H9 (cell line): ENCODE results near the gene PHLDA3. TPM values are rescaled to one million over a fixed set of nuclear protein-coding genes. Genes with fewer than 3 reads are reported as not detected.

Experiments used
- DNase-seq: peaks from one replicate; pipeline ENCODE4 v3.0.0-alpha.2; 2017
- H2AFZ ChIP-seq: one replicate; pipeline ENCODE4 v1.6.1; 2013; ENCODE audit warnings: mild to moderate bottlenecking, low read length, control low read depth, moderate library complexity
- H2AK5ac ChIP-seq: 2 replicates; pipeline ENCODE4 v1.6.1; 2013; ENCODE audit warnings: low read length, control low read depth, mixed read lengths; ENCODE audit not compliant: insufficient read length
- H2BK120ac ChIP-seq: one replicate; pipeline ENCODE4 v1.6.1; 2013; ENCODE audit warnings: low read depth, mild to moderate bottlenecking, low read length, control low read depth, inconsistent platforms; ENCODE audit not compliant: poor library complexity, severe bottlenecking
- H2BK12ac ChIP-seq: 2 replicates; pipeline ENCODE4 v1.6.1; 2013; ENCODE audit warnings: low read length, control low read depth, mixed read lengths, low read depth; ENCODE audit not compliant: insufficient read length
- H2BK15ac ChIP-seq: 2 replicates; pipeline ENCODE4 v1.6.1; 2013; ENCODE audit warnings: low read depth, low read length, control low read depth
- H2BK20ac ChIP-seq: one replicate; pipeline ENCODE4 v1.6.1; 2013; ENCODE audit warnings: low read depth, mild to moderate bottlenecking, low read length, control low read depth, inconsistent platforms; ENCODE audit not compliant: poor library complexity, severe bottlenecking
- H2BK5ac ChIP-seq: 2 replicates; pipeline ENCODE4 v1.6.1; 2013; ENCODE audit warnings: low read length, control low read depth, mixed read lengths; ENCODE audit not compliant: insufficient read length
- H3K14ac ChIP-seq: 2 replicates; pipeline ENCODE4 v1.6.1; 2013; ENCODE audit warnings: low read length, control low read depth; ENCODE audit not compliant: insufficient read depth
- H3K18ac ChIP-seq: 2 replicates; pipeline ENCODE4 v1.6.1; 2013; ENCODE audit warnings: low read depth, mild to moderate bottlenecking, mixed read lengths, low read length, control low read depth; ENCODE audit not compliant: insufficient read length
- H3K23ac ChIP-seq: 2 replicates; pipeline ENCODE4 v1.6.1; 2013; ENCODE audit warnings: low read length, control low read depth, mixed read lengths, low read depth; ENCODE audit not compliant: insufficient read length
- H3K23me2 ChIP-seq: 2 replicates; pipeline ENCODE4 v1.6.1; 2013; ENCODE audit warnings: low read depth, mild to moderate bottlenecking, mixed read lengths, low read length, control low read depth; ENCODE audit not compliant: insufficient read length, poor library complexity, severe bottlenecking
- H3K27ac ChIP-seq: 2 replicates; pipeline ENCODE4 v1.5.1; 2013; ENCODE audit warnings: low read length, control low read depth, mixed read lengths, low read depth; ENCODE audit not compliant: insufficient read length
- H3K27me3 ChIP-seq: 2 replicates; pipeline ENCODE4 v1.6.1; 2013; ENCODE audit warnings: low read length, control low read depth, inconsistent platforms; ENCODE audit not compliant: insufficient read depth
- H3K4ac ChIP-seq: 2 replicates; pipeline ENCODE4 v1.6.1; 2013; ENCODE audit warnings: low read depth, mild to moderate bottlenecking, control low read depth, inconsistent platforms, low read length, moderate library complexity
- H3K4me1 ChIP-seq: 2 replicates; pipeline ENCODE4 v1.6.1; 2013; ENCODE audit warnings: low read length, control low read depth, inconsistent platforms; ENCODE audit not compliant: insufficient read depth
- H3K4me2 ChIP-seq: 2 replicates; pipeline ENCODE4 v1.6.1; 2013; ENCODE audit warnings: low read length, control low read depth, mixed read lengths; ENCODE audit not compliant: insufficient read length, insufficient read depth
- H3K56ac ChIP-seq: 2 replicates; pipeline ENCODE4 v1.6.1; 2013; ENCODE audit warnings: low read depth, mild to moderate bottlenecking, mixed read lengths, low read length, control low read depth; ENCODE audit not compliant: insufficient read length
- H3K79me1 ChIP-seq: 2 replicates; pipeline ENCODE4 v1.6.1; 2013; ENCODE audit warnings: low read depth, mild to moderate bottlenecking, moderate library complexity, low read length, control low read depth, inconsistent platforms; ENCODE audit not compliant: insufficient read depth, poor library complexity, severe bottlenecking
- H3K79me2 ChIP-seq: 2 replicates; pipeline ENCODE4 v1.6.1; 2013; ENCODE audit warnings: low read length, control low read depth, inconsistent platforms; ENCODE audit not compliant: insufficient read depth
- H3K9ac ChIP-seq: 2 replicates; pipeline ENCODE4 v1.6.1; 2013; ENCODE audit warnings: low read length, control low read depth, mixed read lengths; ENCODE audit not compliant: insufficient read length; ENCODE audit errors: extremely low read depth
- H3K9me3 ChIP-seq: one replicate; pipeline ENCODE4 v1.6.1; 2013; ENCODE audit warnings: low read depth, low read length, inconsistent platforms; ENCODE audit not compliant: control insufficient read depth
- H3T11ph ChIP-seq: one replicate; pipeline ENCODE4 v1.6.1; 2013; ENCODE audit warnings: mild to moderate bottlenecking, low read length, control low read depth, inconsistent platforms
- H4K20me1 ChIP-seq: one replicate; pipeline ENCODE4 v1.6.1; 2013; ENCODE audit not compliant: control insufficient read depth, insufficient read length, insufficient read depth
- H4K5ac ChIP-seq: 2 replicates; pipeline ENCODE4 v1.6.1; 2013; ENCODE audit warnings: low read depth, mild to moderate bottlenecking, mixed read lengths, low read length, control low read depth; ENCODE audit not compliant: insufficient read length
- H4K8ac ChIP-seq: replicated peaks from 2 replicates; pipeline ENCODE4 v1.6.1; 2013; ENCODE audit warnings: low read length, control low read depth, mixed read lengths, low read depth; ENCODE audit not compliant: insufficient read length
- H4K91ac ChIP-seq: 2 replicates; pipeline ENCODE4 v1.6.1; 2013; ENCODE audit warnings: low read depth, mild to moderate bottlenecking, moderate library complexity, mixed read lengths, low read length, control low read depth; ENCODE audit not compliant: insufficient read length
- H3K27ac Mint-ChIP-seq, 3 experiments: 2 replicates in 2 of 3; 3 replicates in 1 of 3; pipeline ENCODE4 v1.8.0; 2020 to 2021; ENCODE audit warnings: mixed read lengths in 3 of 3, mild to moderate bottlenecking in 1 of 3, moderate library complexity in 1 of 3
- H3K27me3 Mint-ChIP-seq: 2 replicates; pipeline ENCODE4 v1.8.0; 2021; ENCODE audit warnings: low read depth, mild to moderate bottlenecking, moderate library complexity, mixed read lengths
- H3K36me3 Mint-ChIP-seq, 3 experiments: 2 replicates in 2 of 3; 3 replicates in 1 of 3; pipeline ENCODE4 v1.8.0; 2020 to 2021; ENCODE audit warnings: low read depth in 3 of 3, mixed read lengths in 3 of 3; ENCODE audit not compliant: insufficient read depth in 1 of 3
- H3K4me1 Mint-ChIP-seq, 2 experiments: 2 replicates each; pipeline ENCODE4 v1.8.0; 2020; ENCODE audit warnings: mixed read lengths in 2 of 2
- H3K4me3 Mint-ChIP-seq, 2 experiments: 2 replicates in 1 of 2; 3 replicates in 1 of 2; pipeline ENCODE4 v1.8.0; 2020 to 2021; ENCODE audit warnings: mild to moderate bottlenecking in 2 of 2, mixed read lengths in 2 of 2, moderate library complexity in 1 of 2
- H3K9me3 Mint-ChIP-seq, 2 experiments: 2 replicates in 1 of 2; 3 replicates in 1 of 2; pipeline ENCODE4 v1.8.0; 2020; ENCODE audit warnings: mild to moderate bottlenecking in 2 of 2, mixed read lengths in 2 of 2, moderate library complexity in 1 of 2
- CTCF ChIP-seq: fragments of 200-600 bp; sonication (generic); conservative IDR thresholded peaks from 3 replicates; pipeline ENCODE4 v1.8.0; 2021; ENCODE audit warnings: antibody characterized with exemption, mild to moderate bottlenecking
- WGBS: extraction: QIAGEN DNeasy Blood & Tissue Kit; methylation state at CpG from one replicate; pipeline ENCODE4 v1.1.7; 2013; ENCODE audit warnings: missing lambda C conversion rate, low lambda C conversion rate, mixed read lengths; ENCODE audit not compliant: insufficient read length; ENCODE audit errors: extremely low coverage; 5-methylcytosine and 5-hydroxymethylcytosine counted together
- total RNA-seq: library from RNA; stranded (reverse); gene quantifications from 2 replicates; pipeline ENCODE4 v1.2.1, GENCODE V29; 2021

PHLDA3 gene
- total RNA-seq, 1 experiment from 2014 or later = 53.9 TPM

- Histone ChIP-seq H3T11ph (no peak overlapping the region), H3K79me1 (no peaks in the 10 kb centered on the region), H4K91ac (no peak overlapping the region), H3K27me3 (no peaks in the 10 kb centered on the region), H3K9ac (no peak overlapping the region), H3K27ac (no peak overlapping the region), H3K4me1 (peaks cover 10% of the 10 kb centered on the region; the same call in 1 of the 2 replicates), H3K14ac (no peak overlapping the region), H2BK15ac (no peak overlapping the region), H3K4ac (no peak overlapping the region), H2BK20ac (no peak overlapping the region), H3K18ac (no peak overlapping the region), H2BK5ac (no peak overlapping the region), H2BK120ac (no peak overlapping the region), H3K23me2 (no peaks in the 10 kb centered on the region), H2AK5ac (no peak overlapping the region), H3K79me2 (no peaks in the 10 kb centered on the region), H2BK12ac (no peak overlapping the region), H3K9me3 (no peaks in the 10 kb centered on the region), H3K56ac (no peak overlapping the region), H4K8ac (no peak overlapping the region), H3K23ac (no peak overlapping the region), H4K20me1 (no peaks in the 10 kb centered on the region), H4K5ac (no peak overlapping the region), H2AFZ (no peak overlapping the region), H3K4me2 (no peak overlapping the region)
- no peak overlapping the region for H3K4me3 Mint-ChIP-seq
- WGBS = no CpG with 5 or more reads among the region's 4 CpGs
- H3K27ac Mint-ChIP-seq = no peak overlapping the region; a peak in 1 of 7 replicates
- peaks cover 2% of the 10 kb centered on the region; the same call in 1 of the 2 replicates for H3K27me3 Mint-ChIP-seq
- H3K36me3 Mint-ChIP-seq = no peaks in the 10 kb centered on the region
- H3K9me3 Mint-ChIP-seq = peaks cover 0 to 2% of the 10 kb centered on the region in 2 experiments; a peak in 1 of 5 replicates
- no peak for TF ChIP-seq CTCF
- DNase-seq = no peak
- H3K4me1 Mint-ChIP-seq = peaks cover 48 to 50% of the 10 kb centered on the region in 2 experiments
These were observed 16.1 kb downstream of the PHLDA3 start for GRCh38 chr1:201452866-201453265.
